Caco-2 (cell line): Measurements from ENCODE around the gene LIME1. TPM values are rescaled to one million over a fixed set of nuclear protein-coding genes. Genes with fewer than 3 reads are reported as not detected.

Experiments used
- BruUV-seq: library from RNA; stranded (reverse); fragments of 400-500 nt; replicated peaks from 2 replicates; lab custom pipeline; 2021; lab: Mats Ljungman, UMichigan
- CTCF ChIA-PET: fragments of 300-600 bp; sonication (Branson Sonifier 250); formaldehyde crosslinking; loops from one replicate; lab custom pipeline; 2022; ENCODE audit warnings: antibody characterized with exemption; lab: Charles Lee
- POLR2A ChIA-PET: fragments of 300-600 bp; sonication (Branson Sonifier 250); formaldehyde crosslinking; loops from one replicate; lab custom pipeline; 2022; ENCODE audit warnings: antibody characterized with exemption; lab: Charles Lee
- DNase-seq, 2 experiments: peaks; one replicate each; pipeline versions ENCODE4 v3.0.0 to v3.0.0-alpha.2; 2020 to 2022
- H3K27me3 ChIP-seq: replicated peaks from 2 replicates; pipeline ENCODE4 v1.6.0; 2011; ENCODE audit warnings: low read length; ENCODE audit not compliant: control insufficient read depth, insufficient read depth
- H3K36me3 ChIP-seq: 2 replicates; pipeline ENCODE4 v1.5.1; 2011; ENCODE audit warnings: low read length; ENCODE audit not compliant: control insufficient read depth, insufficient read depth
- H3K4me1 ChIP-seq: fragments of 250-450 bp; sonication (Bioruptor Pico); 2 replicates; pipeline ENCODE4 v1.5.1; 2020; ENCODE audit warnings: mild to moderate bottlenecking
- H3K4me3 ChIP-seq: 2 replicates; pipeline ENCODE4 v1.5.1; 2011; ENCODE audit warnings: low read depth, mild to moderate bottlenecking, control low read depth, low read length
- H3K9me3 ChIP-seq: fragments of 250-450 bp; sonication (Bioruptor Pico); 2 replicates; pipeline ENCODE4 v1.5.1; 2020; ENCODE audit warnings: mild to moderate bottlenecking, moderate library complexity
- H3K27ac Mint-ChIP-seq: one replicate; pipeline ENCODE4 v1.8.0; 2022; ENCODE audit warnings: mixed read lengths; ENCODE audit not compliant: unreplicated experiment
- H3K27me3 Mint-ChIP-seq: one replicate; pipeline ENCODE4 v1.8.0; 2022; ENCODE audit warnings: mixed read lengths; ENCODE audit not compliant: insufficient read depth, unreplicated experiment
- H3K36me3 Mint-ChIP-seq: one replicate; pipeline ENCODE4 v1.8.0; 2022; ENCODE audit warnings: mild to moderate bottlenecking, mixed read lengths; ENCODE audit not compliant: insufficient read depth, unreplicated experiment
- H3K4me1 Mint-ChIP-seq: one replicate; pipeline ENCODE4 v1.8.0; 2022; ENCODE audit warnings: low read depth, mixed read lengths; ENCODE audit not compliant: unreplicated experiment
- H3K4me3 Mint-ChIP-seq: one replicate; pipeline ENCODE4 v1.8.0; 2022; ENCODE audit warnings: mild to moderate bottlenecking, moderate library complexity, mixed read lengths; ENCODE audit not compliant: unreplicated experiment
- H3K9me3 Mint-ChIP-seq: one replicate; pipeline ENCODE4 v1.8.0; 2022; ENCODE audit warnings: mixed read lengths; ENCODE audit not compliant: unreplicated experiment
- CTCF ChIP-seq, 2 experiments: fragments of 200-600 bp in 1 of 2; IDR thresholded peaks; 1 replicate in 1 of 2; 2 replicates in 1 of 2; pipeline versions ENCODE4 v1.5.1 to v1.8.0; 2011 to 2022; ENCODE audit warnings: antibody characterized with exemption in 1 of 2, control low read depth in 1 of 2, inconsistent platforms in 1 of 2, low read depth in 1 of 2, low read length in 1 of 2, mild to moderate bottlenecking in 1 of 2, moderate library complexity in 1 of 2; ENCODE audit not compliant: insufficient read depth in 1 of 2, severe bottlenecking in 1 of 2, unreplicated experiment in 1 of 2
- intact Hi-C: fragments of 100-400 bp; cut with micrococcal nuclease; formaldehyde crosslinking; loops from one replicate; pipeline ENCODE4 v1.10.0; 2022; ENCODE audit not compliant: unreplicated experiment
- total RNA-seq: library from RNA; stranded (reverse); gene quantifications from 2 replicates; pipeline ENCODE4 v1.2.3, GENCODE V29; 2022

LIME1 gene
- total RNA-seq, 1 experiment from 2014 or later: 18.8 TPM

GRCh38 chr20:63706852-63707557, 29.5 kb upstream of the LIME1 start:
- ChIA-PET CTCF (interaction anchor here (0.6 to 3.0 kb wide), 12 partner anchors 8 to 268 kb away, joined by 3 to 25 read pairs (median 4); partner anchors contain the start of genes PTK6, TPD52L2 and UCKL1), POLR2A (interaction anchor here (0.5 to 1.9 kb wide), 12 partner anchors 8 to 250 kb away, joined by 3 to 33 read pairs (median 4); partner anchors contain the start of genes HELZ2, LIME1, SLC2A4RG and TPD52L2)
- H3K27me3 Mint-ChIP-seq: no peaks in the 10 kb centered on the region
- peaks cover 100% of the 10 kb centered on the region for H3K36me3 Mint-ChIP-seq
- intact Hi-C loops: loop anchor here (1.0 to 2.0 kb wide), 3 partner anchors 34 to 250 kb away; partner anchors contain the start of genes TPD52L2 and UCKL1
- Histone ChIP-seq H3K9me3 (peaks cover 2% of the 10 kb centered on the region; the same call in 1 of the 2 replicates), H3K27me3 (no peaks in the 10 kb centered on the region), H3K4me1 (peaks cover 14% of the 10 kb centered on the region), H3K36me3 (peaks cover 19% of the 10 kb centered on the region), H3K4me3 (peak overlapping the region; percentile 96)
- TF ChIP-seq CTCF (IDR thresholded peaks at IDR 0.05; ENCODE audit: insufficient read depth in 1 of 2, low read depth in 1 of 2, low read length in 1 of 2, severe bottlenecking in 1 of 2, unreplicated experiment in 1 of 2): peak; percentile 39 to 92
- H3K4me3 Mint-ChIP-seq: peak overlapping the region; percentile 87
- H3K4me1 Mint-ChIP-seq: peaks cover 16% of the 10 kb centered on the region
- peak overlapping the region; percentile 84 for H3K27ac Mint-ChIP-seq
- H3K9me3 Mint-ChIP-seq: peaks cover 3% of the 10 kb centered on the region
- DNase-seq: peak; percentile 81 to 86
- BruUV-seq: no TSS peak

GRCh38 chr20:63707558-63708300, 28.7 kb upstream of the LIME1 start, which contains the start of the genes ARFRP1 and ZGPAT:
ARFRP1 (minus strand) TSS chr20:63707976; CDS start chr20:63707091, 885 bp downstream.
ZGPAT (plus strand) TSS chr20:63708039; CDS start chr20:63708581, 542 bp downstream.
- ChIA-PET POLR2A (interaction anchor here (0.5 to 1.9 kb wide), 19 partner anchors 9 to 249 kb away, joined by 3 to 33 read pairs (median 4); partner anchors contain the start of genes HELZ2, LIME1, RTEL1 and SLC2A4RG), CTCF (interaction anchor here (0.7 to 3.0 kb wide), 19 partner anchors 9 to 413 kb away, joined by 3 to 25 read pairs (median 4); partner anchors contain the start of genes LIME1, PTK6, SAMD10 and TPD52L2)
- Mint-ChIP-seq H3K27me3 (no peaks in the 10 kb centered on the region), H3K4me1 (peaks cover 16% of the 10 kb centered on the region), H3K9me3 (peaks cover 11% of the 10 kb centered on the region), H3K4me3 (peak within 1 kb of the TSS; percentile 87), H3K36me3 (peaks cover 100% of the 10 kb centered on the region), H3K27ac (peak within 1 kb of the TSS; percentile 84)
- H3K4me3 ChIP-seq: peak within 1 kb of the TSS; percentile 96
- no peaks in the 10 kb centered on the region for H3K27me3 ChIP-seq
- TF ChIP-seq CTCF (IDR thresholded peaks at IDR 0.05; ENCODE audit: insufficient read depth in 1 of 2, low read depth in 1 of 2, low read length in 1 of 2, severe bottlenecking in 1 of 2, unreplicated experiment in 1 of 2): peak in 1 of 2 experiments; percentile 13
- peaks cover 6% of the 10 kb centered on the region; the same call in 1 of the 2 replicates for H3K9me3 ChIP-seq
- H3K36me3 ChIP-seq: peaks cover 22% of the 10 kb centered on the region
- peaks cover 14% of the 10 kb centered on the region for H3K4me1 ChIP-seq
- intact Hi-C loops: loop anchor here (1.0 to 2.0 kb wide), 3 partner anchors 34 to 249 kb away; partner anchors contain the start of genes TPD52L2 and UCKL1
- BruUV-seq: no TSS peak
- DNase-seq: peak; percentile 94 to 99
